PC-3 (cell line): ENCODE measurements around the gene SYT9. TPM values are rescaled to one million over a fixed set of nuclear protein-coding genes. Genes with fewer than 3 reads are reported as not detected.

ENCODE experiments used
- ATAC-seq: fragments of 200-7000 bp; cut with Tn5 transposase; 2 replicates; pipeline ENCODE4 v1.9.1; 2020; ENCODE audit warnings: mild to moderate bottlenecking, moderate library complexity
- BruUV-seq: library from RNA; stranded (reverse); fragments of 400-500 nt; replicated peaks from 2 replicates; lab custom pipeline; 2021; lab: Mats Ljungman, UMichigan
- CTCF ChIA-PET: fragments of 300-600 bp; sonication (Branson Sonifier 250); formaldehyde crosslinking; loops from one replicate; lab custom pipeline; 2022; ENCODE audit warnings: antibody characterized with exemption; lab: Charles Lee
- POLR2A ChIA-PET: fragments of 300-600 bp; sonication (Branson Sonifier 250); formaldehyde crosslinking; loops from one replicate; lab custom pipeline; 2022; ENCODE audit warnings: antibody characterized with exemption; ENCODE audit not compliant: unreplicated experiment; lab: Charles Lee
- DNase-seq: peaks from one replicate; pipeline ENCODE4 v3.0.0-alpha.2; 2015
- H2AFZ ChIP-seq: fragments of 300-600 bp; sonication (generic); 2 replicates; pipeline ENCODE4 v1.6.0; 2016; ENCODE audit warnings: antibody characterized with exemption, low read length
- H3F3A ChIP-seq: fragments of 300-600 bp; sonication (generic); one replicate; pipeline ENCODE4 v1.6.0; 2017; ENCODE audit warnings: antibody characterized with exemption, low read length, control low read depth, mild to moderate bottlenecking; ENCODE audit not compliant: unreplicated experiment
- H3K27ac ChIP-seq: fragments of 300-600 bp; sonication (generic); 2 replicates; pipeline ENCODE4 v1.5.1; 2016; ENCODE audit warnings: mild to moderate bottlenecking, low read length
- H3K27me3 ChIP-seq: fragments of 300-600 bp; sonication (generic); 2 replicates; pipeline ENCODE4 v1.6.1; 2016; ENCODE audit warnings: low read length, mixed read lengths
- H3K36me3 ChIP-seq: fragments of 300-600 bp; sonication (generic); 2 replicates; pipeline ENCODE4 v1.6.1; 2016; ENCODE audit warnings: low read depth, mixed run types, low read length, mixed read lengths
- H3K4me1 ChIP-seq: fragments of 300-600 bp; sonication (generic); 2 replicates; pipeline ENCODE4 v1.5.1; 2016; ENCODE audit warnings: low read length; ENCODE audit not compliant: insufficient read depth
- H3K4me2 ChIP-seq: fragments of 300-600 bp; sonication (generic); 2 replicates; pipeline ENCODE4 v1.6.0; 2016; ENCODE audit warnings: low read length
- H3K4me3 ChIP-seq: fragments of 300-600 bp; sonication (generic); 2 replicates; pipeline ENCODE4 v1.5.1; 2016; ENCODE audit warnings: mild to moderate bottlenecking, low read length, mixed read lengths
- H3K79me2 ChIP-seq: fragments of 300-600 bp; sonication (generic); 2 replicates; pipeline ENCODE4 v1.6.1; 2017; ENCODE audit warnings: low read length, mixed read lengths
- H3K9ac ChIP-seq: fragments of 300-600 bp; sonication (generic); 2 replicates; pipeline ENCODE4 v1.6.0; 2016; ENCODE audit warnings: mild to moderate bottlenecking, low read length
- H3K9me2 ChIP-seq: fragments of 300-600 bp; sonication (generic); replicated peaks from 2 replicates; pipeline ENCODE4 v1.6.1; 2016; ENCODE audit warnings: mixed run types, low read length, mixed read lengths
- H3K9me3 ChIP-seq: fragments of 300-600 bp; sonication (generic); 2 replicates; pipeline ENCODE4 v1.6.1; 2016; ENCODE audit warnings: low read length, mixed read lengths
- H4K20me1 ChIP-seq: fragments of 300-600 bp; sonication (generic); 2 replicates; pipeline ENCODE4 v1.6.1; 2016; ENCODE audit warnings: low read length, mixed read lengths
- EZH2 ChIP-seq: fragments of 300-600 bp; sonication (generic); IDR thresholded peaks from one replicate; pipeline ENCODE4 v1.6.1; 2017; ENCODE audit warnings: antibody characterized with exemption, mild to moderate bottlenecking, low read length; ENCODE audit not compliant: unreplicated experiment
- EZH2phosphoT487 ChIP-seq: fragments of 300-600 bp; sonication (generic); IDR thresholded peaks from 2 replicates; pipeline ENCODE4 v1.6.1; 2018; ENCODE audit warnings: mild to moderate bottlenecking, antibody characterized with exemption, low read length, borderline replicate concordance
- intact Hi-C: fragments of 100-400 bp; cut with micrococcal nuclease; formaldehyde crosslinking; loops from 2 replicates; pipeline ENCODE4 v1.9.0; 2023
- total RNA-seq: library from RNA; depleted of rRNA; stranded (reverse); fragments of >200 nt; gene quantifications from 2 replicates; pipeline ENCODE4 v1.2.3, GENCODE V29; 2014
- TF ChIP-seq, protein P1 (sequence below): fragments of 300-600 bp; sonication (generic); conservative IDR thresholded peaks from 2 replicates; pipeline ENCODE4 v1.5.1; 2017; ENCODE audit warnings: antibody characterized with exemption, low read depth, mild to moderate bottlenecking, low read length

The SYT9 gene
- total RNA-seq, 1 experiment from 2014 or later = 6.3 TPM

GRCh38 chr11:7286178-7286577, 34.5 kb downstream of the SYT9 start:
- H4K20me1 ChIP-seq = no peaks in the 10 kb centered on the region
- H3K4me3 ChIP-seq = no peak overlapping the region
- H3K9ac ChIP-seq = no peak overlapping the region
- no peak overlapping the region for H3K27ac ChIP-seq
- no peak overlapping the region for H3K4me2 ChIP-seq
- no peaks in the 10 kb centered on the region for H3K36me3 ChIP-seq
- BruUV-seq = no TSS peak
- H3K4me1 ChIP-seq = peaks cover 13% of the 10 kb centered on the region
- H3F3A ChIP-seq = no peaks in the 10 kb centered on the region
- ChIA-PET CTCF (no interaction called here), POLR2A (no interaction called here)
- no peaks in the 10 kb centered on the region for H3K9me2 ChIP-seq
- no peak overlapping the region for H2AFZ ChIP-seq
- no peaks in the 10 kb centered on the region for H3K9me3 ChIP-seq
- ATAC-seq (no peak), DNase-seq (no peak)
- intact Hi-C loops = no loop called here
- TF ChIP-seq EZH2phosphoT487 (no peak), EZH2 (no peak)
- TF ChIP-seq, protein P1, sequence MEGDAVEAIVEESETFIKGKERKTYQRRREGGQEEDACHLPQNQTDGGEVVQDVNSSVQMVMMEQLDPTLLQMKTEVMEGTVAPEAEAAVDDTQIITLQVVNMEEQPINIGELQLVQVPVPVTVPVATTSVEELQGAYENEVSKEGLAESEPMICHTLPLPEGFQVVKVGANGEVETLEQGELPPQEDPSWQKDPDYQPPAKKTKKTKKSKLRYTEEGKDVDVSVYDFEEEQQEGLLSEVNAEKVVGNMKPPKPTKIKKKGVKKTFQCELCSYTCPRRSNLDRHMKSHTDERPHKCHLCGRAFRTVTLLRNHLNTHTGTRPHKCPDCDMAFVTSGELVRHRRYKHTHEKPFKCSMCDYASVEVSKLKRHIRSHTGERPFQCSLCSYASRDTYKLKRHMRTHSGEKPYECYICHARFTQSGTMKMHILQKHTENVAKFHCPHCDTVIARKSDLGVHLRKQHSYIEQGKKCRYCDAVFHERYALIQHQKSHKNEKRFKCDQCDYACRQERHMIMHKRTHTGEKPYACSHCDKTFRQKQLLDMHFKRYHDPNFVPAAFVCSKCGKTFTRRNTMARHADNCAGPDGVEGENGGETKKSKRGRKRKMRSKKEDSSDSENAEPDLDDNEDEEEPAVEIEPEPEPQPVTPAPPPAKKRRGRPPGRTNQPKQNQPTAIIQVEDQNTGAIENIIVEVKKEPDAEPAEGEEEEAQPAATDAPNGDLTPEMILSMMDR = no peak
- no peaks in the 10 kb centered on the region for H3K27me3 ChIP-seq
- H3K79me2 ChIP-seq = no peaks in the 10 kb centered on the region

GRCh38 chr11:7291100-7291829, 39.6 kb downstream of the SYT9 start:
- H3K4me2 ChIP-seq = no peak overlapping the region
- H3K79me2 ChIP-seq = no peaks in the 10 kb centered on the region
- no TSS peak for BruUV-seq
- H3K4me1 ChIP-seq = no peaks in the 10 kb centered on the region
- ChIA-PET POLR2A (no interaction called here), CTCF (no interaction called here)
- no peak overlapping the region for H3K9ac ChIP-seq
- intact Hi-C loops = no loop called here
- ATAC-seq (no peak), DNase-seq (no peak)
- H4K20me1 ChIP-seq = no peaks in the 10 kb centered on the region
- no peaks in the 10 kb centered on the region for H3K27me3 ChIP-seq
- H3K27ac ChIP-seq = no peak overlapping the region
- H3F3A ChIP-seq = no peaks in the 10 kb centered on the region
- no peaks in the 10 kb centered on the region for H3K36me3 ChIP-seq
- no peak overlapping the region for H2AFZ ChIP-seq
- no peaks in the 10 kb centered on the region for H3K9me3 ChIP-seq
- TF ChIP-seq EZH2 (no peak), EZH2phosphoT487 (no peak)
- TF ChIP-seq, protein P1 = no peak
- H3K9me2 ChIP-seq = no peaks in the 10 kb centered on the region
- H3K4me3 ChIP-seq = no peak overlapping the region

- Histone ChIP-seq H3K4me2 (no peak overlapping the region), H3K79me2 (no peaks in the 10 kb centered on the region), H3K4me3 (no peak overlapping the region), H3K27me3 (no peaks in the 10 kb centered on the region), H3F3A (no peaks in the 10 kb centered on the region), H3K4me1 (no peaks in the 10 kb centered on the region), H3K27ac (no peak overlapping the region), H4K20me1 (no peaks in the 10 kb centered on the region), H3K36me3 (no peaks in the 10 kb centered on the region), H3K9me3 (no peaks in the 10 kb centered on the region), H2AFZ (no peak overlapping the region), H3K9me2 (no peaks in the 10 kb centered on the region), H3K9ac (no peak overlapping the region)
- BruUV-seq = no TSS peak
- DNase-seq = no peak
- no peak for ATAC-seq
- TF ChIP-seq, protein P1 = no peak
- TF ChIP-seq EZH2 (no peak), EZH2phosphoT487 (no peak)
- POLR2A ChIA-PET = no interaction called here
- CTCF ChIA-PET = no interaction called here
- intact Hi-C loops = no loop called here
Observed at GRCh38 chr11:7292922-7293321, 41.2 kb downstream of the SYT9 start.
